GM23338 (cell line): ENCODE measurements around the gene ENPP5. TPM values are rescaled to one million over a fixed set of nuclear protein-coding genes. Genes with fewer than 3 reads are reported as not detected.

Source experiments
- ATAC-seq: fragments of 200-7000 bp; cut with Tn5 transposase; 3 replicates; pipeline ENCODE4 v1.9.1; 2020
- DNase-seq: peaks from one replicate; pipeline ENCODE4 v3.0.0-alpha.2; 2015; ENCODE audit warnings: low spot score
- H2AFZ ChIP-seq: fragments of 200-600 bp; sonication (generic); 2 replicates; pipeline ENCODE4 v1.8.0; 2016; ENCODE audit warnings: antibody characterized with exemption, mild to moderate bottlenecking, moderate library complexity
- H3F3A ChIP-seq: fragments of 200-600 bp; sonication (generic); replicated peaks from 2 replicates; pipeline ENCODE4 v1.8.0; 2017; ENCODE audit warnings: antibody characterized with exemption, mixed run types, low read depth
- H3K27ac ChIP-seq: fragments of 200-600 bp; sonication (generic); 2 replicates; pipeline ENCODE4 v1.6.1; 2016; ENCODE audit warnings: low read depth
- H3K27me3 ChIP-seq: fragments of 200-600 bp; sonication (generic); 2 replicates; pipeline ENCODE4 v1.8.0; 2016; ENCODE audit warnings: mild to moderate bottlenecking, mixed run types, moderate library complexity; ENCODE audit not compliant: insufficient read depth
- H3K36me3 ChIP-seq: fragments of 200-600 bp; sonication (generic); 2 replicates; pipeline ENCODE4 v1.8.0; 2016; ENCODE audit warnings: mild to moderate bottlenecking; ENCODE audit not compliant: insufficient read depth
- H3K4me1 ChIP-seq: fragments of 200-600 bp; sonication (generic); 2 replicates; pipeline ENCODE4 v1.8.0; 2016; ENCODE audit warnings: mild to moderate bottlenecking, moderate library complexity; ENCODE audit not compliant: insufficient read depth
- H3K4me2 ChIP-seq: fragments of 200-600 bp; sonication (generic); 2 replicates; pipeline ENCODE4 v1.7.1; 2017; ENCODE audit warnings: mixed run types
- H3K4me3 ChIP-seq: fragments of 200-600 bp; sonication (generic); 2 replicates; pipeline ENCODE4 v1.6.1; 2016; ENCODE audit warnings: mixed run types
- H3K79me2 ChIP-seq: fragments of 200-600 bp; sonication (generic); replicated peaks from 2 replicates; pipeline ENCODE4 v1.8.0; 2017; ENCODE audit warnings: mild to moderate bottlenecking; ENCODE audit not compliant: insufficient read depth
- H3K9me2 ChIP-seq: fragments of 200-600 bp; sonication (generic); 2 replicates; pipeline ENCODE4 v1.8.0; 2017; ENCODE audit not compliant: insufficient read depth
- H4K20me1 ChIP-seq: fragments of 200-600 bp; sonication (generic); replicated peaks from 2 replicates; pipeline ENCODE4 v1.8.0; 2017; ENCODE audit warnings: mild to moderate bottlenecking; ENCODE audit not compliant: insufficient read depth
- H3K27ac Mint-ChIP-seq: 2 replicates; pipeline ENCODE4 v1.8.0; 2020; ENCODE audit warnings: inconsistent platforms, mild to moderate bottlenecking, moderate library complexity, mixed read lengths
- H3K27me3 Mint-ChIP-seq: 3 replicates; pipeline ENCODE4 v1.8.0; 2022; ENCODE audit warnings: low read depth, mild to moderate bottlenecking, moderate library complexity, mixed read lengths, inconsistent platforms; ENCODE audit not compliant: insufficient read depth, poor library complexity
- H3K36me3 Mint-ChIP-seq: 3 replicates; pipeline ENCODE4 v1.8.0; 2021; ENCODE audit warnings: low read depth, mild to moderate bottlenecking, inconsistent platforms, moderate library complexity, mixed read lengths
- H3K4me1 Mint-ChIP-seq: 3 replicates; pipeline ENCODE4 v1.8.0; 2020; ENCODE audit warnings: mild to moderate bottlenecking, inconsistent platforms, mixed read lengths
- H3K4me3 Mint-ChIP-seq: 3 replicates; pipeline ENCODE4 v1.8.0; 2021; ENCODE audit warnings: moderate library complexity, mild to moderate bottlenecking, inconsistent platforms, mixed read lengths
- H3K9me3 Mint-ChIP-seq: 3 replicates; pipeline ENCODE4 v1.8.0; 2020; ENCODE audit warnings: moderate library complexity, mild to moderate bottlenecking, inconsistent platforms, mixed read lengths
- CREB1 ChIP-seq: fragments of 250-450 bp; sonication (Bioruptor Pico); IDR thresholded peaks from 2 replicates; pipeline ENCODE4 v1.5.0; 2020; ENCODE audit warnings: low read depth, mild to moderate bottlenecking, moderate library complexity
- CTCF ChIP-seq, 2 experiments: fragments of 200-600 bp in 1 of 2; sonication (generic) in 1 of 2; conservative IDR thresholded peaks; 2 replicates each; pipeline versions ENCODE4 v1.5.1 to v1.6.1; 2016 to 2017; ENCODE audit warnings: antibody characterized with exemption in 2 of 2, low read depth in 2 of 2, mild to moderate bottlenecking in 2 of 2, moderate library complexity in 1 of 2
- ETS1 ChIP-seq: IDR thresholded peaks from 2 replicates; pipeline ENCODE4 v1.6.1; 2016; ENCODE audit warnings: antibody characterized with exemption
- EZH2 ChIP-seq: fragments of 200-600 bp; sonication (generic); IDR thresholded peaks from one replicate; pipeline ENCODE4 v1.8.0; 2017; ENCODE audit warnings: antibody characterized with exemption, mild to moderate bottlenecking, low read depth; ENCODE audit not compliant: unreplicated experiment
- EZH2phosphoT487 ChIP-seq: fragments of 200-600 bp; sonication (generic); IDR thresholded peaks from one replicate; pipeline ENCODE4 v1.8.1; 2018; ENCODE audit warnings: antibody characterized with exemption; ENCODE audit not compliant: unreplicated experiment
- JUNB ChIP-seq: IDR thresholded peaks from one replicate; pipeline ENCODE4 v1.6.1; 2016; ENCODE audit warnings: antibody characterized with exemption; ENCODE audit not compliant: unreplicated experiment
- NANOG ChIP-seq: IDR thresholded peaks from 2 replicates; pipeline ENCODE4 v1.6.1; 2016; ENCODE audit warnings: antibody characterized with exemption, borderline replicate concordance
- POLR2AphosphoS5 ChIP-seq: IDR thresholded peaks from 2 replicates; pipeline ENCODE4 v1.6.1; 2016; ENCODE audit warnings: antibody characterized with exemption, low read depth
- REST ChIP-seq: IDR thresholded peaks from one replicate; pipeline ENCODE4 v1.6.1; 2018; ENCODE audit warnings: antibody characterized with exemption; ENCODE audit not compliant: unreplicated experiment
- STAT1 ChIP-seq: IDR thresholded peaks from one replicate; pipeline ENCODE4 v1.6.1; 2016; ENCODE audit warnings: antibody characterized with exemption; ENCODE audit not compliant: unreplicated experiment
- ZNF114 ChIP-seq: fragments of 250-450 bp; sonication (Bioruptor Pico); IDR thresholded peaks from 2 replicates; pipeline ENCODE4 v1.5.0; 2020; ENCODE audit warnings: mild to moderate bottlenecking, moderate library complexity
- ZNF331 ChIP-seq: fragments of 250-450 bp; sonication (Bioruptor Pico); IDR thresholded peaks from 2 replicates; pipeline ENCODE4 v1.5.0; 2020; ENCODE audit warnings: low read depth, mild to moderate bottlenecking, moderate library complexity
- ZNF462 ChIP-seq: fragments of 250-450 bp; sonication (Bioruptor Pico); IDR thresholded peaks from 2 replicates; pipeline ENCODE4 v1.5.0; 2020; ENCODE audit warnings: mild to moderate bottlenecking, moderate library complexity
- polyA plus RNA-seq: library from polyadenylated mRNA; unstranded; fragments of >200 nt; fragmentation: Nextera tagmentation; extraction: Ambion mirVana; gene quantifications from 2 replicates; pipeline ENCODE4 v1.2.1, GENCODE V29; 2016
- total RNA-seq: library from RNA; depleted of rRNA; stranded (reverse); fragments of >200 nt; shearing (Covaris generic); gene quantifications from 2 replicates; pipeline ENCODE4 v1.2.3, GENCODE V29; 2014

ENPP5 gene
- total and polyA plus RNA-seq, 2 experiments from 2014 or later, result 8.5 to 13.0 TPM

- Mint-ChIP-seq H3K4me1 (peaks cover 7% of the 10 kb centered on the region), H3K36me3 (peaks cover 24% of the 10 kb centered on the region), H3K4me3 (no peak overlapping the region), H3K27ac (no peak overlapping the region), H3K27me3 (peaks cover 3% of the 10 kb centered on the region), H3K9me3 (peaks cover 28% of the 10 kb centered on the region)
- Histone ChIP-seq H3K4me3 (no peak overlapping the region), H3K36me3 (no peaks in the 10 kb centered on the region), H3K27ac (no peak overlapping the region), H3K27me3 (no peaks in the 10 kb centered on the region), H3K4me1 (peaks cover 6% of the 10 kb centered on the region; the same call in 1 of the 2 replicates), H3K9me2 (no peaks in the 10 kb centered on the region), H4K20me1 (no peaks in the 10 kb centered on the region), H3K4me2 (no peak overlapping the region), H3K79me2 (no peaks in the 10 kb centered on the region), H2AFZ (no peak overlapping the region), H3F3A (no peaks in the 10 kb centered on the region)
- no peak for ATAC-seq
- DNase-seq, result no peak
- TF ChIP-seq CREB1 (CRISPR knock-in tag) (no peak), EZH2phosphoT487 (no peak), ZNF331 (CRISPR knock-in tag) (no peak), STAT1 (no peak), EZH2 (no peak), ZNF114 (CRISPR knock-in tag) (no peak), ZNF462 (CRISPR knock-in tag) (no peak), JUNB (no peak), CTCF (conservative IDR thresholded peaks at IDR 0.05; ENCODE audit: low read depth in 2 of 2) (no peak), NANOG (no peak), REST (no peak), ETS1 (no peak), POLR2AphosphoS5 (no peak)
Observed at GRCh38 chr6:46118157-46118556, 52.6 kb downstream of the ENPP5 start.
